ENCODE data around the gene GXYLT2. TPM values are rescaled to one million over a fixed set of nuclear protein-coding genes. Genes with fewer than 3 reads are reported as not detected.

Gene GXYLT2
- total and polyA plus RNA-seq, 2 of the 13 experiments (the other 11 are each of a cell fraction or from before 2014, with no cell fraction given): 4.3 to 6.9 TPM

DNA sequence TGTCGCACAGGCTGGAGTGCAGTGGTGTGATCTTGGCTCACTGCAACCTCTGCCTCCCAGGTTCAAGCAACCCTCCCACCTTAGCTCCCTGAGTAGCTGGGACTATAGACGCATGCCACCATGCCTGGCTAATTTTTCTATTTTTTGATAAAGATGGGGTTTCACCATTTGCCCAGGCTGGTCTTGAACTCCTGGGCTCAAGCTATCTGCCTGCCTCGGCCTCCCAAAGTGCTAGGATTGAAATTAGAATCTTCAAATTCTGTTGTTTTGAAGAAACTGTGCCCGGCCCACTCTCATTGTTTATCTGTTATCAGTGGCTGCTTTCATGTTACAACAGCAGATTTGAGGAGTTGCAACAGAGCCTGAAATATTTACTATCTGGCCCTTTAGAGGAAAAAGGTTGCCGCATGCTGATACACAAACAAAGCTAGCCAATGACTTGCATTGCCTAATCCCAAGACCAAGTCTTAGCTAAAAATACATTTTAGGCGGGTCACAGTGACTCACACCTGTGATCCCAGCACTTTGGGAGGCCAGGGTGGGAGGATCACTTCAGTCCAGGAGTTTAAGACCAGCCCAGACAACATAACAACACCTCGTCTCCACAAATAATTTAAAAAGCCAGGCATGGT is 65.6 kb downstream of the GXYLT2 start (continued):
- TF ChIP-seq ZBTB8A (CRISPR knock-in tag; IDR thresholded peaks at IDR 0.05; ENCODE audit: borderline replicate concordance, low read depth) (no peak), SP5 (CRISPR knock-in tag; IDR thresholded peaks at IDR 0.05; ENCODE audit: borderline replicate concordance, low read depth) (peak; percentile 86), KDM1A (CRISPR knock-in tag; IDR thresholded peaks at IDR 0.05) (peak; percentile 25; the same call in 1 of the 2 replicates), ISX (CRISPR knock-in tag; conservative IDR thresholded peaks at IDR 0.05) (no peak), U2AF2 (IDR thresholded peaks at IDR 0.05; ENCODE audit: low read depth, low read length) (no peak), CC2D1A (CRISPR knock-in tag; IDR thresholded peaks at IDR 0.05) (no peak), ZMYM2 (CRISPR knock-in tag; IDR thresholded peaks at IDR 0.05) (peak; percentile 74; the same call in 1 of the 2 replicates), ZNF792 (CRISPR knock-in tag; IDR thresholded peaks at IDR 0.05) (no peak), SUZ12 (IDR thresholded peaks at IDR 0.05; ENCODE audit: low read depth, low read length) (no peak), NR1H2 (CRISPR knock-in tag; IDR thresholded peaks at IDR 0.05; ENCODE audit: borderline replicate concordance, low read depth) (no peak), GTF2F1 (IDR thresholded peaks at IDR 0.05; ENCODE audit: low read length) (no peak), ZNF24 (IDR thresholded peaks at IDR 0.05) (no peak), RAD51 (IDR thresholded peaks at IDR 0.05; ENCODE audit: borderline replicate concordance) (no peak), ZNF329 (CRISPR knock-in tag; IDR thresholded peaks at IDR 0.05; ENCODE audit: low read depth) (no peak), SMYD3 (CRISPR knock-in tag; IDR thresholded peaks at IDR 0.05) (no peak), ATAD3A (CRISPR knock-in tag; IDR thresholded peaks at IDR 0.05) (no peak), ZNF496 (CRISPR knock-in tag; IDR thresholded peaks at IDR 0.05; ENCODE audit: insufficient replicate concordance) (no peak), POLR2AphosphoS2 (IDR thresholded peaks at IDR 0.05; ENCODE audit: low read depth, low read length) (no peak), ZBTB21 (CRISPR knock-in tag; IDR thresholded peaks at IDR 0.05) (peak; percentile 36; the same call in 1 of the 2 replicates), JUNB (CRISPR knock-in tag; IDR thresholded peaks at IDR 0.05; ENCODE audit: borderline replicate concordance) (peak; percentile 58; the same call in 1 of the 2 replicates), TOE1 (CRISPR knock-in tag; IDR thresholded peaks at IDR 0.05) (no peak)
- TF ChIP-seq, protein P1, sequence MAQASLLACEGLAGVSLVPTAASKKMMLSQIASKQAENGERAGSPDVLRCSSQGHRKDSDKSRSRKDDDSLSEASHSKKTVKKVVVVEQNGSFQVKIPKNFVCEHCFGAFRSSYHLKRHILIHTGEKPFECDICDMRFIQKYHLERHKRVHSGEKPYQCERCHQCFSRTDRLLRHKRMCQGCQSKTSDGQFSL (CRISPR knock-in tag; IDR thresholded peaks at IDR 0.05): no peak
- TF ChIP-seq, protein P2, sequence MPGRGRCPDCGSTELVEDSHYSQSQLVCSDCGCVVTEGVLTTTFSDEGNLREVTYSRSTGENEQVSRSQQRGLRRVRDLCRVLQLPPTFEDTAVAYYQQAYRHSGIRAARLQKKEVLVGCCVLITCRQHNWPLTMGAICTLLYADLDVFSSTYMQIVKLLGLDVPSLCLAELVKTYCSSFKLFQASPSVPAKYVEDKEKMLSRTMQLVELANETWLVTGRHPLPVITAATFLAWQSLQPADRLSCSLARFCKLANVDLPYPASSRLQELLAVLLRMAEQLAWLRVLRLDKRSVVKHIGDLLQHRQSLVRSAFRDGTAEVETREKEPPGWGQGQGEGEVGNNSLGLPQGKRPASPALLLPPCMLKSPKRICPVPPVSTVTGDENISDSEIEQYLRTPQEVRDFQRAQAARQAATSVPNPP (CRISPR knock-in tag; IDR thresholded peaks at IDR 0.05): peak; percentile 29; the same call in 1 of the 2 replicates
- TF ChIP-seq, protein P3, sequence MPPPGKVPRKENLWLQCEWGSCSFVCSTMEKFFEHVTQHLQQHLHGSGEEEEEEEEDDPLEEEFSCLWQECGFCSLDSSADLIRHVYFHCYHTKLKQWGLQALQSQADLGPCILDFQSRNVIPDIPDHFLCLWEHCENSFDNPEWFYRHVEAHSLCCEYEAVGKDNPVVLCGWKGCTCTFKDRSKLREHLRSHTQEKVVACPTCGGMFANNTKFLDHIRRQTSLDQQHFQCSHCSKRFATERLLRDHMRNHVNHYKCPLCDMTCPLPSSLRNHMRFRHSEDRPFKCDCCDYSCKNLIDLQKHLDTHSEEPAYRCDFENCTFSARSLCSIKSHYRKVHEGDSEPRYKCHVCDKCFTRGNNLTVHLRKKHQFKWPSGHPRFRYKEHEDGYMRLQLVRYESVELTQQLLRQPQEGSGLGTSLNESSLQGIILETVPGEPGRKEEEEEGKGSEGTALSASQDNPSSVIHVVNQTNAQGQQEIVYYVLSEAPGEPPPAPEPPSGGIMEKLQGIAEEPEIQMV (CRISPR knock-in tag; IDR thresholded peaks at IDR 0.05; ENCODE audit: low read depth): no peak
- TF ChIP-seq, protein P4, sequence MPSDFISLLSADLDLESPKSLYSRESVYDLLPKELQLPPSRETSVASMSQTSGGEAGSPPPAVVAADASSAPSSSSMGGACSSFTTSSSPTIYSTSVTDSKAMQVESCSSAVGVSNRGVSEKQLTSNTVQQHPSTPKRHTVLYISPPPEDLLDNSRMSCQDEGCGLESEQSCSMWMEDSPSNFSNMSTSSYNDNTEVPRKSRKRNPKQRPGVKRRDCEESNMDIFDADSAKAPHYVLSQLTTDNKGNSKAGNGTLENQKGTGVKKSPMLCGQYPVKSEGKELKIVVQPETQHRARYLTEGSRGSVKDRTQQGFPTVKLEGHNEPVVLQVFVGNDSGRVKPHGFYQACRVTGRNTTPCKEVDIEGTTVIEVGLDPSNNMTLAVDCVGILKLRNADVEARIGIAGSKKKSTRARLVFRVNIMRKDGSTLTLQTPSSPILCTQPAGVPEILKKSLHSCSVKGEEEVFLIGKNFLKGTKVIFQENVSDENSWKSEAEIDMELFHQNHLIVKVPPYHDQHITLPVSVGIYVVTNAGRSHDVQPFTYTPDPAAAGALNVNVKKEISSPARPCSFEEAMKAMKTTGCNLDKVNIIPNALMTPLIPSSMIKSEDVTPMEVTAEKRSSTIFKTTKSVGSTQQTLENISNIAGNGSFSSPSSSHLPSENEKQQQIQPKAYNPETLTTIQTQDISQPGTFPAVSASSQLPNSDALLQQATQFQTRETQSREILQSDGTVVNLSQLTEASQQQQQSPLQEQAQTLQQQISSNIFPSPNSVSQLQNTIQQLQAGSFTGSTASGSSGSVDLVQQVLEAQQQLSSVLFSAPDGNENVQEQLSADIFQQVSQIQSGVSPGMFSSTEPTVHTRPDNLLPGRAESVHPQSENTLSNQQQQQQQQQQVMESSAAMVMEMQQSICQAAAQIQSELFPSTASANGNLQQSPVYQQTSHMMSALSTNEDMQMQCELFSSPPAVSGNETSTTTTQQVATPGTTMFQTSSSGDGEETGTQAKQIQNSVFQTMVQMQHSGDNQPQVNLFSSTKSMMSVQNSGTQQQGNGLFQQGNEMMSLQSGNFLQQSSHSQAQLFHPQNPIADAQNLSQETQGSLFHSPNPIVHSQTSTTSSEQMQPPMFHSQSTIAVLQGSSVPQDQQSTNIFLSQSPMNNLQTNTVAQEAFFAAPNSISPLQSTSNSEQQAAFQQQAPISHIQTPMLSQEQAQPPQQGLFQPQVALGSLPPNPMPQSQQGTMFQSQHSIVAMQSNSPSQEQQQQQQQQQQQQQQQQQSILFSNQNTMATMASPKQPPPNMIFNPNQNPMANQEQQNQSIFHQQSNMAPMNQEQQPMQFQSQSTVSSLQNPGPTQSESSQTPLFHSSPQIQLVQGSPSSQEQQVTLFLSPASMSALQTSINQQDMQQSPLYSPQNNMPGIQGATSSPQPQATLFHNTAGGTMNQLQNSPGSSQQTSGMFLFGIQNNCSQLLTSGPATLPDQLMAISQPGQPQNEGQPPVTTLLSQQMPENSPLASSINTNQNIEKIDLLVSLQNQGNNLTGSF (CRISPR knock-in tag; IDR thresholded peaks at IDR 0.05): no peak

Data from HepG2 (cell line).